NCI-H2029 (cell line): ENCODE data around the gene SIK1.
A peak's percentile ranks its signal among the peaks of the same experiment; 100 is the strongest.
"Not testable (repeated sequence)": the region's sequence is repeated elsewhere in the genome, so short reads cannot be mapped to it uniquely, and the experiment has no call there.

Source experiments
- DNase-seq: peaks from one replicate; lab custom pipeline; 2025; lab: John Stamatoyannopoulos, UW

The SIK1 gene

DNA sequence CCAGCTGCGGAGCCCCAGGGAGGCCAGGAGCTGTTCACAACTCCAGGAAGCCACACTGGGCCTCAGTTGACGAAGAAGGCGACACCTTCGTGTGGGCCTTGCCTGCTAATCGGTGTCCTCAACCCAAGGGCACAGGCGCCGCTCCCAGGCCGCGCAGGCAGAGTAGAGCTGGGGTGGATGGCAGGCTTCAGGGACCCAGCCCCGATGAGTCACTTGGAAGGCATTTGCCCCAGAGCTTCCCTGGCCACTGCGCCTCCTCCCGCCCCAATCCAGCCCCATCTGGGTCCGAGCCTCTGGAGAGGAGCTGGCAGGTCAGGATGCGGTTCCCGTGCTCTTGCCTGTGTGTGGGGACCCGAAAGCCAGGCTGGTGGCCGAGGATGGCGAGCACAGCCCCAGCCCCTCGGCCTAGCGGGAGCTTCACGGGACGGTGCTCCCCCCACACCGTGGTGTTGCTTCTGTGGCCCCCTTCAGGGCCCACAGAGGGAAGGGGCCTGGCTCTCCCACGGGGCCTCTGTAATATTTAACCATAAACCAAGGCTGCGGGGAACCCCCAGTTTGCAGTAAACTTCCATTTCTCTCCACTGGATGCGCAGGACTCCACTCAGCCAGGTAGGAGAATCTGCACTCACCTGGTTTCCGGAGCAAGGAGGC lies 30.0 kb downstream of the SIK1 start:
- DNase-seq = not testable (repeated sequence)

DNA sequence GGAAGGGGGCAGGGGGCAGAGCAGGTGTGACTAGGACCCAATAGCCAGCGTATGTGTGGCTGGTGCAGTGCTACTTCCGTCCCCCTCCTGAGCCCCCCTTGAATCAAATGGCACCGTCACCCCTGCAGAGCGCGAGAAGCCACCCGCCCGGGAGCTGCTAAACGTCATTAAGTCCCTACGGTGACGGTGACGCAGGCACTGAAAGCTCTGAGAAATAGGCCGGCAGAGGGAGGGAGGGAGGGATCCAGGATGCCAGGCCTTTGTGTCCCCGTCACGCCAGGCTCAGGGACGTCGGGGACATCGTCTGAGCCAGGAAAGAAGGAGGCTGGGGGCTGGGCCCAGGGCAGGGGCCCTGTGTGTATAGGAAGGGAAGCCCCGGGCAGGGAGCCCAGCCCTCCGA lies 43.6 kb downstream of the SIK1 start:
- DNase-seq = not testable (repeated sequence)

DNA sequence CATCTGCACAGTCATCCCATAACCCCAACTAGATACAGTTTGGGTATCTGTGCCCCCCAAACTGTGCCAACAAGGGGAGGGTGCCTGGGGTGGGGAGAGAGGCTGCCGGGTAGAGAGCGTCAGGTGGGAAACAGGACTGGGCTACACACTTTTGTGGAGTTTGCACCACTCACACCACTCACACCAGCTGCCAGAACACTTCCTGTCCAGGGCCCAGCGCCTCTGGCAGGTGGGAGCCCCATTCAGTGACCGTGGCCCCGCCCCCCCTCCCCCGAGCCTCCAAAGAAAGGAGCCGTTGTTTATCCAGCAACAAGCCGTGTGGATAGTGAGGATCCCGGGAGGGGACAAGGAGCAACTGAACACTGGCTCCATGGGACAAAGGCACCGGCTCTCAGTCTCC lies 44.0 kb downstream of the SIK1 start:
- DNase-seq = not testable (repeated sequence)

DNA sequence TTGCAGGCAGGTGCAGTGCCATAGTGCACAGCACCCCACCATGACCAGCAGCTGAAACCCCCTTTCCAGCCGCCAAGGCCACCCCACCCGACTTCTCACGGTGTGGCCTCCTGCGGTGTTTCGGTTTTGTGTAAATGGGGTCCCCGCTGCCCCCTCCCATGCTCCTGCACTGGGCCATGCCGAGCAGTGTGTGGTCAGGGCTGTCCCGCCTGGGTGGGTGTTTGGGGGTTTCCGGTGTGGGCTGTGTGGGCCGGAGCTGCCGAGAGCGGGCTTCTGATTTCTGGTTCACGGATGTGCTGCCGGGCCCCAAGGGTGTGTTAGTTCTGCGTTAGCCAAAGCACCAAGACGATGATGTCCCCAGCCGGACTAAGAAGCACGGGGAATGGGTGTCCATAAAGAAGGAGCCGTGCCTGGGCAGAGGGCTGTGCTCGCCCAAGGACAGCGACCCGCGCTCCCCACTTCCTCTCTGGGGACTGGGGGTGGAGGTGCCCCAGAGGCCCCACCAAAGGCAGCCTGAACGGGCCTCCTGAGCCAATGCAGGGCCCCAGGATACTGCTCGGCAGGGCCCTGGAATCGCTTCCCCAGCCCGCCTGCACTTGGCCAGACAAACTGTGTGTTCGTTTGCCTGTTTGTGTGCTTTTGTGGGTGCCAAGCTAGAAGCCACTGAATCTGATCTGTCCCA lies 45.9 kb downstream of the SIK1 start:
- not testable (repeated sequence) for DNase-seq

DNA sequence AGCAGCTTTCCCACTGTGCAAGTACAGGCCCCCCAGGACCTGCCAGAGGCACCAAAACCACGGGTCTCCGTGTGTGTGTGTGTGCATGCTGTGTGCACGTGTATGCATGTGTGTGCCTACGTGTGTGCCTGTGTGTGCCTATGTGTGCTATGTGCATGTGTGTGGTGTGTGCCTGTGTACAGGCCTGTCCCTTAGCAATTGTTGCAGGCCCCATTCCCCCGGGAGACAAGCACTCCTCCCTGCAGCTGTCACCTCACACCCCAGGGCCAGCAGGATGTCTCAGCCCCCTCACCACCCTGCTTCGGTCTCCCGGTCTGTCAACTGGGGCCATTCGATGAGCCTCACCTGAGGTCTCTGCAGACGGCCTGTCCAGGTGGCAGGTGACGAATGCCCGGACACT lies 46.6 kb downstream of the SIK1 start:
- not testable (repeated sequence) for DNase-seq

- not testable (repeated sequence) for DNase-seq
These were observed 47.3 kb downstream of the SIK1 start for GRCh38 chr21:43379626-43380122.

- DNase-seq = no peak
These were observed 50.5 kb downstream of the SIK1 start for GRCh38 chr21:43376478-43376882.

- no peak for DNase-seq
These were observed 51.0 kb downstream of the SIK1 start for GRCh38 chr21:43375837-43376477.

- no peak for DNase-seq
These were observed 51.7 kb downstream of the SIK1 start for GRCh38 chr21:43375006-43375836.

DNA sequence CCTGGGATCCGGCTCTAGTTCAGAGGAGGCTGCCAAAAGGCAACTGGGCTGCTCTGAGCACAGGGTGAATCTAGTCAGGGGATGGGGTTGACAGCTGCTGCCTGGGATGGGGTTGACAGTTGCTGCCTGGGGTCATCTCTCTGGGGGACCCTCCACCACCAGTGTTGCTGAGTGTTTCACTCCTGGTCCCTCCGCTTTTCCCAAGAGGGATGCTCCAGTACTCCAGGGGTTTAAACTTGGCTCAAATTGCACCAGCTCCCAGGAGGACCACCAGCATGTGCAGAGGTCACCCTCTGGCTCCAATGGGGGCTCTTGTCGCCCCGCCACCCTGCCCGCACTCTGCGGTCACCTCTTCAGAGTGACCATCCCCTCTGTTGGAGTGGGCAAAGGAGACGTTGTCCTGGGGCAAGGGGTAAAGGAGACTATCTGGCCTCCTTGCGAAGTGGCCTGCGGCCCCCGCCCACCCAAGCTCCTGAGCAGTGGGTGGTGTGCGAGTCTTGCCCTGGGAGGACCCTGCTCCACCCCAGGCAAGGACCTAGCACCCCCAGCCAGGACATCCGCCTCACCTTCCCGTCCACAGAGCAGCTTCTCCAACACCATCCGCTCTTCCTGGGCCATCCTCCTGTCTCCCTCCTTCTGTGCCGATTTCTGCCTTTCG lies 52.6 kb downstream of the SIK1 start:
- no peak for DNase-seq

- DNase-seq = no peak
These were observed 53.3 kb downstream of the SIK1 start for GRCh38 chr21:43373362-43374227.

GRCh38 chr21:43372663-43373361 lies 54.1 kb downstream of the SIK1 start:
- DNase-seq = no peak

GRCh38 chr21:43371786-43372185 lies 55.1 kb downstream of the SIK1 start:
- DNase-seq = no peak

GRCh38 chr21:43370888-43371570 lies 55.9 kb downstream of the SIK1 start:
- no peak for DNase-seq

DNA sequence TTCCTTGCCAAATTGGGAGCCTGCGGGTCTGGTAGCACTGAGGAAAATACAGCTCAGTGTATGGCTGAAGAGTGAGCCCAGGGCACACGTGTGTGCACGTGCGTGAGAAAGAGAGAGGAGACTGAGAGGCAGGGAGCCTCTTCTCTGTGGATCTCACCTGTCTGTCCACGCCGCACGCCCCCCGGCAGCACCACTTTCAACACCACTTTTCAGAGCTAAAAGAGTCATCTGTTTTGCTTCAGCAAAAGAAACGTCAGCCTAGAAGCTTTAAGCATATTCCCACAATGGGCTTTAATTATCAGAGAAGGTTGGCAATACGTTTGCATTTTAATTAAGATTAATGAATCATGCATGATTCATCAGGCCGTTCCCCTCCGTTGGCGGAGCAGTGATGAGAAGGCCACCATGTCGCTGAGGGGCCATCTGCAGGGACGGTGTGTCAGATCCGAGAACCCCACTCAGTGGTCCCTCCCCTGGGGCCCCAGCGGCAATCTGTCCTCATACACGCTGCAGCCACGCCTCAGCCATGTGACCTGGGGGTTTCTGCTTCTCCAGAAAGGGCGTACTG lies 56.8 kb downstream of the SIK1 start:
- no peak for DNase-seq

DNA sequence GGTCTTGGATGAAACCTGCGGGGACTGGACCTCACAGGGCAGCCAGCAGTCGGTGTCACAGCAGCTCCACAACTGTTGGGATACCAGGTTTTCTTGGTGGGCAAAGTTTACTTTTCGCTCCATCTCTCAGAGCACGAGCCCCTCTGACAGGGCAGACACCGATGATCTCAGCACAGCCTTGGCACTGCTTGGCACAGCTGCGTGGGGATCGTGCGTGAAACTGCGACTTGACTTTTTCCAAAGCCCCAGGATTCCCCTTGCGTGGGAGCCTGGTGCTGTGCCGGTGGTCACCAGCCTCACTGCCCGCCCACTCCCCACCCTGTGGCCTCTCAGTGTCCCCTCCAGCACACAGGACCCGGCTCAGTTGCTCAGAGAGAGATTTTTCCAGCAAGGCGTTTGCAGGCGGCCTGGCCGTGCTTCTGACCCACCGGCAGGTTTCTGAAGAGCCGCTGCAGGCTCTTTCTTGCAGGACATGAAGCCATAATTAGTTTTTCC lies 57.3 kb downstream of the SIK1 start:
- DNase-seq = no peak

- peak; percentile 28 for DNase-seq
These were observed 57.8 kb downstream of the SIK1 start for GRCh38 chr21:43369124-43369523.

DNA sequence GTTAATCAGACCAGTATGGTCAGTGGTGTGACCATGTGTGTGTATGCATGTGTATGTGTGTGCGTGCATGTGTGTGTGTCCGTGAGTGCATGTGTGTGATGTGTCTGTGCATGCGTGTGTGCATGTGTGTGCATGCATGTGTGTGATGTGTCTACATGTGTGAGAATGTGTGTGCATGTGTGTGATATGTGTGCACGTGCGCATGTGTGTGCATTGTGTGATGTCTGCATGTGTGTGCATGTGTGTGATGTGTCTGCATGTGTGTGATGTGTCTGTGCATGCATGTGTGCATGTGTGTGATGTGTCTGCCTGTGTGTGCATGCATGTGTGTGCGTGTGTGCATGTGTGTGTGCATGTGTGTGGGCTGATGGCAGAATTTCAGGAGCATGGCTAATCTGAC lies 58.2 kb downstream of the SIK1 start:
- no peak for DNase-seq

DNA sequence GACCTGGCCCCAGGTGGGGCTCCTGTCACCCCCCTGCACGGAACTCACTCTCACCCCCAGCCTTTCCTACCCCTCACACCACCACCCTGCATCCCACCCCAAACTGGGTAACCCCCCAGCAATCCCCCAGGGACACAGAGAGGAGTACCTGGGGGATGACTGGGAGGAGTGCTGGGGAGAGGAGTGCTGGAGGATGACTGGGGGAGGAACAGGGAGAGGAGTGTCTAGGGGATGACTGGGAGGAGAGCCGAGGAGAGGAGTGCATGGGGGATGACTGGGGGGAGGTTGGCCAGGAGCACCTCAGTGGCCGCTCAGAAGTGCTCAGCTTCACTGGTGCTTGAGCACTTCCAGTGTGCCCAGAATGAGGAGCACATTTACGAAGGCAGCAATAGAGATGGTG lies 59.1 kb downstream of the SIK1 start:
- no peak for DNase-seq
